ENCODE measurements around the gene ERG. TPM values are rescaled to one million over a fixed set of nuclear protein-coding genes. Genes with fewer than 3 reads are reported as not detected.
A peak's percentile ranks its signal among the peaks of the same experiment; 100 is the strongest.

The ERG gene, protein sequence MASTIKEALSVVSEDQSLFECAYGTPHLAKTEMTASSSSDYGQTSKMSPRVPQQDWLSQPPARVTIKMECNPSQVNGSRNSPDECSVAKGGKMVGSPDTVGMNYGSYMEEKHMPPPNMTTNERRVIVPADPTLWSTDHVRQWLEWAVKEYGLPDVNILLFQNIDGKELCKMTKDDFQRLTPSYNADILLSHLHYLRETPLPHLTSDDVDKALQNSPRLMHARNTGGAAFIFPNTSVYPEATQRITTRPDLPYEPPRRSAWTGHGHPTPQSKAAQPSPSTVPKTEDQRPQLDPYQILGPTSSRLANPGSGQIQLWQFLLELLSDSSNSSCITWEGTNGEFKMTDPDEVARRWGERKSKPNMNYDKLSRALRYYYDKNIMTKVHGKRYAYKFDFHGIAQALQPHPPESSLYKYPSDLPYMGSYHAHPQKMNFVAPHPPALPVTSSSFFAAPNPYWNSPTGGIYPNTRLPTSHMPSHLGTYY
- 10 to 100 TPM; 21.7 to 27.6 TPM for total RNA-seq
- 10 to 100 TPM; 35.5 to 48.1 (median 39.3) TPM for polyA plus RNA-seq (ENCODE audit: insufficient read length in 6 of 6)
- long read RNA-seq, donor 1, full-length matches to known transcripts = 6 of 25 reads
- long read RNA-seq, donor 1, partial matches to known transcripts = 19 of 25 reads
- long read RNA-seq, donor 1, other reads (novel, unspliced or antisense) = 0 of 25 reads
- long read RNA-seq, donor 2, full-length matches to known transcripts = 4 of 4 reads
- long read RNA-seq, donor 2, partial matches to known transcripts = 0 of 4 reads
- long read RNA-seq, donor 2, other reads (novel, unspliced or antisense) = 0 of 4 reads
- long read RNA-seq, donor 3, full-length matches to known transcripts = 4 of 4 reads
- long read RNA-seq, donor 3, partial matches to known transcripts = 0 of 4 reads
- long read RNA-seq, donor 3, other reads (novel, unspliced or antisense) = 0 of 4 reads
- long read RNA-seq, donor 4, full-length matches to known transcripts = 1 of 13 reads
- long read RNA-seq, donor 4, partial matches to known transcripts = 4 of 13 reads
- long read RNA-seq, donor 4, other reads (novel, unspliced or antisense) = 8 of 13 reads
- long read RNA-seq, donor 5, full-length matches to known transcripts = 4 of 4 reads
- long read RNA-seq, donor 5, partial matches to known transcripts = 0 of 4 reads
- long read RNA-seq, donor 5, other reads (novel, unspliced or antisense) = 0 of 4 reads
- long read RNA-seq, donor 6, full-length matches to known transcripts = 7 of 7 reads
- long read RNA-seq, donor 6, partial matches to known transcripts = 0 of 7 reads
- long read RNA-seq, donor 6, other reads (novel, unspliced or antisense) = 0 of 7 reads
- long read RNA-seq, donor 7, full-length matches to known transcripts = 3 of 3 reads
- long read RNA-seq, donor 7, partial matches to known transcripts = 0 of 3 reads
- long read RNA-seq, donor 7, other reads (novel, unspliced or antisense) = 0 of 3 reads
- long read RNA-seq, donor 8, full-length matches to known transcripts = 5 of 5 reads
- long read RNA-seq, donor 8, partial matches to known transcripts = 0 of 5 reads
- long read RNA-seq, donor 8, other reads (novel, unspliced or antisense) = 0 of 5 reads
- long read RNA-seq, donor 9 = 0 reads
- long read RNA-seq, donor 10, full-length matches to known transcripts = 1 of 3 reads
- long read RNA-seq, donor 10, partial matches to known transcripts = 0 of 3 reads
- long read RNA-seq, donor 10, other reads (novel, unspliced or antisense) = 2 of 3 reads
- long read RNA-seq, donor 11, full-length matches to known transcripts = 3 of 3 reads
- long read RNA-seq, donor 11, partial matches to known transcripts = 0 of 3 reads
- long read RNA-seq, donor 11, other reads (novel, unspliced or antisense) = 0 of 3 reads
- long read RNA-seq, donor 12, full-length matches to known transcripts = 1 of 1 reads
- long read RNA-seq, donor 12, partial matches to known transcripts = 0 of 1 reads
- long read RNA-seq, donor 12, other reads (novel, unspliced or antisense) = 0 of 1 reads

GRCh38 chr21:38498057-38498833, at the start of gene ERG:
Gene ERG (minus strand): TSS chr21:38498477. CDS start chr21:38498380, 97 bp downstream.
- DNase-seq (peak in 1 of 4 donors; percentile 80), ATAC-seq (peak; percentile 29)
- Histone ChIP-seq H3K9me3 (no peaks in the 10 kb centered on the region), H3K4me1 (peaks cover 0 to 56% of the 10 kb centered on the region in 2 donors), H3K27me3 (no peaks in the 10 kb centered on the region), H3K36me3 (no peaks in the 10 kb centered on the region), H3K4me3 (peak within 1 kb of the TSS; percentile 19 to 35), H3K27ac (peak within 1 kb of the TSS; percentile 51 to 84)
- intact Hi-C loops (cut with DNase I) = no loop called here
- no peak for TF ChIP-seq CTCF (IDR thresholded peaks at IDR 0.05)

DNA sequence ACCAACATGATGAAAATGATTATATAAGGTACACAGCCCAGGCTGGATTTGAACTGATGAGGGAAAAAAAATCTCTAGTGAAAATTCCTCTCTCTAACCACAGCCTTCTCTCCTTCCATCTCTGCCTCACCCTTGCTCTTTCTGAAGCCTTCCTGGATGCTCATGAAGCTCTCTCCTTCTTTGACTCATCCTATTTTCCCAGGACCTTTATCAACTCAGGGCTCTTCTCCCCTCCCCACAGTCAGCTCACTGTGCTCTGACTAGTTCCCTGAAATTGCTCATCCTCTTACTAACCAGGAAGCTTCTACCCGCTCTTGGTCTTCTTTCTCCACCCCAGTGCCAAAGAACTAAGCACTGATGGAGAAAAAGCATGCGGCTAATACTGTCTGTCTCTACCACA, 46.4 kb upstream of the ERG start:
- Histone ChIP-seq H3K4me3 (no peak overlapping the region), H3K4me1 (no peaks in the 10 kb centered on the region), H3K9me3 (no peaks in the 10 kb centered on the region), H3K27ac (no peak overlapping the region), H3K27me3 (peaks cover 0 to 5% of the 10 kb centered on the region in 2 donors), H3K36me3 (no peaks in the 10 kb centered on the region)
- no peak for DNase-seq
- TF ChIP-seq CTCF (IDR thresholded peaks at IDR 0.05) = no peak
- intact Hi-C loops (cut with DNase I) = no loop called here
- ATAC-seq = no peak

- ATAC-seq = no peak
- DNase-seq = no peak
- intact Hi-C loops (cut with DNase I) = no loop called here
- no peaks in the 10 kb centered on the region for H3K4me1 ChIP-seq
- no peaks in the 10 kb centered on the region for H3K36me3 ChIP-seq
- TF ChIP-seq CTCF (IDR thresholded peaks at IDR 0.05) = no peak
- peaks cover 0 to 5% of the 10 kb centered on the region in 2 donors for H3K27me3 ChIP-seq
- no peaks in the 10 kb centered on the region for H3K9me3 ChIP-seq
- no peak overlapping the region for H3K4me3 ChIP-seq
- H3K27ac ChIP-seq = no peak overlapping the region
Measured at GRCh38 chr21:38542263-38542662, 44.0 kb upstream of the ERG start.

DNA sequence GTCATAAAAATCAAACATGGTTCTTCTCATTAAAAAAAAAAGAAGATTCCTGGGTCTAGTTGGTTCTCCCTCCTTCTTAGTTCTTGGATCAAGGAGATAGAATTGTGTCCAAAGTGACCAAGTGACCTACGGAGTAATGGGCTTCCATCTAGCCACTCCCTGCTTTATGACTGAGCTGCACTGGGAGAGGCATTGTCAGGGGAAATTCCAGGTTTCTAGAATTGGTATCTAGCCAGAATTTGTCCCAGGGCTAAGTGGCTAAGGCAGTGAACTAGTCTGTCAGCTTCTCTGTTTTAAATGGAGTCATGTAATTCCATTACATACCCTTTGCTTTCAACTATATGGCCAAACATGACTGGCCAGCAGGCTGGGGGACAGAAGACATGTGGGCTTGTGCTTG, 40.1 kb upstream of the ERG start:
- H3K27me3 ChIP-seq = no peaks in the 10 kb centered on the region
- intact Hi-C loops (cut with DNase I) = no loop called here
- no peaks in the 10 kb centered on the region for H3K4me1 ChIP-seq
- H3K4me3 ChIP-seq = no peak overlapping the region
- ATAC-seq (no peak), DNase-seq (no peak)
- no peaks in the 10 kb centered on the region for H3K9me3 ChIP-seq
- no peak overlapping the region for H3K27ac ChIP-seq
- no peaks in the 10 kb centered on the region for H3K36me3 ChIP-seq
- TF ChIP-seq CTCF (IDR thresholded peaks at IDR 0.05) = no peak
